ENCODE measurements around the gene IL1RL2.

Gene IL1RL2

GRCh38 chr2:102191501-102191900, 4.7 kb downstream of the IL1RL2 start:
- no peak for ATAC-seq
- no peak for TF ChIP-seq RARB (CRISPR knock-in tag; IDR thresholded peaks at IDR 0.05)
- TF ChIP-seq OSR1 (CRISPR knock-in tag; IDR thresholded peaks at IDR 0.05) = no peak
- no peak for TF ChIP-seq GLIS3 (CRISPR knock-in tag; IDR thresholded peaks at IDR 0.05)
- no peak for TF ChIP-seq TOX (CRISPR knock-in tag; IDR thresholded peaks at IDR 0.05; ENCODE audit: borderline replicate concordance)
- no peak for TF ChIP-seq SNAI2 (CRISPR knock-in tag; IDR thresholded peaks at IDR 0.05)
- TF ChIP-seq PATZ1 (CRISPR knock-in tag; IDR thresholded peaks at IDR 0.05; ENCODE audit: borderline replicate concordance) = no peak
- no peak for TF ChIP-seq CSRNP3 (CRISPR knock-in tag; IDR thresholded peaks at IDR 0.05)
- TF ChIP-seq ISL1 (CRISPR knock-in tag; IDR thresholded peaks at IDR 0.05) = no peak
- no peak for TF ChIP-seq ZC3H10 (CRISPR knock-in tag; IDR thresholded peaks at IDR 0.05)
- no peak for TF ChIP-seq ESRRG (CRISPR knock-in tag; IDR thresholded peaks at IDR 0.05)
- no peak for TF ChIP-seq ZFP30 (CRISPR knock-in tag; IDR thresholded peaks at IDR 0.05)
- no peak for TF ChIP-seq ZFP3 (CRISPR knock-in tag; IDR thresholded peaks at IDR 0.05)
- TF ChIP-seq POU6F1 (CRISPR knock-in tag; IDR thresholded peaks at IDR 0.05; ENCODE audit: borderline replicate concordance, low read depth) = no peak
- no peak for TF ChIP-seq PPARA (CRISPR knock-in tag; IDR thresholded peaks at IDR 0.05; ENCODE audit: borderline replicate concordance)

- ATAC-seq = no peak
- TF ChIP-seq ESRRG (CRISPR knock-in tag; IDR thresholded peaks at IDR 0.05) (no peak), BACH2 (CRISPR knock-in tag; IDR thresholded peaks at IDR 0.05; ENCODE audit: borderline replicate concordance) (no peak), ZC3H10 (CRISPR knock-in tag; IDR thresholded peaks at IDR 0.05) (no peak), CSRNP3 (CRISPR knock-in tag; IDR thresholded peaks at IDR 0.05) (no peak), TSHZ2 (CRISPR knock-in tag; IDR thresholded peaks at IDR 0.05) (no peak), OSR1 (CRISPR knock-in tag; IDR thresholded peaks at IDR 0.05) (no peak), ARNTL (CRISPR knock-in tag; IDR thresholded peaks at IDR 0.05; ENCODE audit: borderline replicate concordance, low read depth) (no peak), TCF4 (CRISPR knock-in tag; IDR thresholded peaks at IDR 0.05; ENCODE audit: borderline replicate concordance) (no peak), POU6F1 (CRISPR knock-in tag; IDR thresholded peaks at IDR 0.05; ENCODE audit: borderline replicate concordance, low read depth) (no peak), GLIS3 (CRISPR knock-in tag; IDR thresholded peaks at IDR 0.05) (no peak), ISL1 (CRISPR knock-in tag; IDR thresholded peaks at IDR 0.05) (no peak), CSDC2 (CRISPR knock-in tag; IDR thresholded peaks at IDR 0.05) (no peak), ZNF565 (CRISPR knock-in tag; conservative IDR thresholded peaks at IDR 0.05; ENCODE audit: low read depth) (no peak), ZNF70 (CRISPR knock-in tag; IDR thresholded peaks at IDR 0.05) (no peak), SNAI2 (CRISPR knock-in tag; IDR thresholded peaks at IDR 0.05) (no peak)
These were observed 6.3 kb downstream of the IL1RL2 start for GRCh38 chr2:102193074-102193473.

Data from SK-N-SH treated with all-trans-retinoic acid at 6 μM for 48 hours (cell line).